Colonic mucosa (tissue), 4 donors: ENCODE measurements around the gene COMP. TPM values are rescaled to one million over a fixed set of nuclear protein-coding genes. Genes with fewer than 3 reads are reported as not detected.

Experiments used
- DNase-seq: peaks from one replicate; pipeline ENCODE4 v3.0.0-alpha.2; 2020
- H3K27ac ChIP-seq: fragments of 200-600 bp; one replicate; pipeline ENCODE4 v1.8.0; 2021
- H3K27me3 ChIP-seq: fragments of 200-600 bp; one replicate; pipeline ENCODE4 v1.8.0; 2021
- H3K36me3 ChIP-seq: fragments of 200-600 bp; one replicate; pipeline ENCODE4 v1.8.0; 2021
- H3K4me1 ChIP-seq: fragments of 200-600 bp; one replicate; pipeline ENCODE4 v1.8.0; 2021; ENCODE audit warnings: mild to moderate bottlenecking
- H3K4me3 ChIP-seq: fragments of 200-600 bp; one replicate; pipeline ENCODE4 v1.8.0; 2021
- H3K9ac ChIP-seq, 2 donors: one replicate each; pipeline ENCODE4 v1.7.0; 2013; ENCODE audit warnings: control low read depth in 2 of 2, low read depth in 2 of 2, low read length in 2 of 2
- H3K9me3 ChIP-seq: fragments of 200-600 bp; one replicate; pipeline ENCODE4 v1.8.0; 2021
- intact Hi-C: fragments of 100-400 bp; cut with DNase I; formaldehyde crosslinking; loops from one replicate; pipeline ENCODE4 v1.14.1; 2022
- total RNA-seq, 2 donors: library from RNA; stranded (reverse); fragmentation: NEBNext Ultra II Directional in 1 of 2; extraction: Animal tissue kit (Norgen Biotek cat#: 25700) in 1 of 2; gene quantifications; one replicate each; pipeline ENCODE4 v1.2.1, GENCODE V29; 2021
- TF ChIP-seq, protein P1 (sequence below): fragments of 200-600 bp; IDR thresholded peaks from one replicate; pipeline ENCODE4 v1.8.0; 2022; ENCODE audit warnings: antibody characterized with exemption, mild to moderate bottlenecking
- donor health status: healthy.
- donor health status: DM: no; HTN: no; CAD: no.
- donor health status: DM: no; HTN: no; CAD: no.

The COMP gene
- total RNA-seq, 2 donors from 2014 or later = 0.13 TPM; not detected in 1

DNA sequence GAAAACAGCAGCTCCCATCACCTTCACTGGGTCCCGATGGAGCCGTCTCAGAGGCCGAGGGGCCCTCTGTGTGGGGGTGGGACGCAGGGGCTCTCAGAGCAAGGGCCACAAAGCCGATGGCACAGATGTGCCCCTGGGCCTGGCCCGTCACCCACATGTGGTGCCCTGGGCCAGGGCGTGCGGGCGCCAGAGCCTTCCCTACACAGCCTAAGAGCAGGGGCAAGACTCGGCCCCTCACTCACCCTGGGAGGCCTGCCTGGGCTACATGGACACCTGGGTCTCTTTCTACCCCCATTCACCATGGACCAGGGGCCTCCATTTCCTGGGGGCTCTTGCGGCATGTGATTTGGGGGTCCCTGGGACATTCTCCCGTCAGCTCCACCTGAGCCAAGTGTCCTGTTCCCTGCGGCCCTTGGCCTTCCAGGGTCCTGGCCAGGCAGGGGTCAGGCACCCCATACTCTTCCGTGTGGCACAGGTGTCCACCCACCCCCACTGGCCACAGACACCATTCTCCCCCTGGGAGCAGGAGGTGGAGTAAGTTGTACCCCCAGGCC, 10.0 kb downstream of the COMP start:
- Histone ChIP-seq H3K36me3 (no peaks in the 10 kb centered on the region), H3K4me3 (no peak overlapping the region), H3K9ac (no peak overlapping the region), H3K4me1 (no peaks in the 10 kb centered on the region), H3K27me3 (peaks cover 8% of the 10 kb centered on the region), H3K27ac (no peak overlapping the region), H3K9me3 (no peaks in the 10 kb centered on the region)
- TF ChIP-seq, protein P1, sequence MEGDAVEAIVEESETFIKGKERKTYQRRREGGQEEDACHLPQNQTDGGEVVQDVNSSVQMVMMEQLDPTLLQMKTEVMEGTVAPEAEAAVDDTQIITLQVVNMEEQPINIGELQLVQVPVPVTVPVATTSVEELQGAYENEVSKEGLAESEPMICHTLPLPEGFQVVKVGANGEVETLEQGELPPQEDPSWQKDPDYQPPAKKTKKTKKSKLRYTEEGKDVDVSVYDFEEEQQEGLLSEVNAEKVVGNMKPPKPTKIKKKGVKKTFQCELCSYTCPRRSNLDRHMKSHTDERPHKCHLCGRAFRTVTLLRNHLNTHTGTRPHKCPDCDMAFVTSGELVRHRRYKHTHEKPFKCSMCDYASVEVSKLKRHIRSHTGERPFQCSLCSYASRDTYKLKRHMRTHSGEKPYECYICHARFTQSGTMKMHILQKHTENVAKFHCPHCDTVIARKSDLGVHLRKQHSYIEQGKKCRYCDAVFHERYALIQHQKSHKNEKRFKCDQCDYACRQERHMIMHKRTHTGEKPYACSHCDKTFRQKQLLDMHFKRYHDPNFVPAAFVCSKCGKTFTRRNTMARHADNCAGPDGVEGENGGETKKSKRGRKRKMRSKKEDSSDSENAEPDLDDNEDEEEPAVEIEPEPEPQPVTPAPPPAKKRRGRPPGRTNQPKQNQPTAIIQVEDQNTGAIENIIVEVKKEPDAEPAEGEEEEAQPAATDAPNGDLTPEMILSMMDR = no peak
- no peak for DNase-seq
- intact Hi-C loops = no loop called here

DNA sequence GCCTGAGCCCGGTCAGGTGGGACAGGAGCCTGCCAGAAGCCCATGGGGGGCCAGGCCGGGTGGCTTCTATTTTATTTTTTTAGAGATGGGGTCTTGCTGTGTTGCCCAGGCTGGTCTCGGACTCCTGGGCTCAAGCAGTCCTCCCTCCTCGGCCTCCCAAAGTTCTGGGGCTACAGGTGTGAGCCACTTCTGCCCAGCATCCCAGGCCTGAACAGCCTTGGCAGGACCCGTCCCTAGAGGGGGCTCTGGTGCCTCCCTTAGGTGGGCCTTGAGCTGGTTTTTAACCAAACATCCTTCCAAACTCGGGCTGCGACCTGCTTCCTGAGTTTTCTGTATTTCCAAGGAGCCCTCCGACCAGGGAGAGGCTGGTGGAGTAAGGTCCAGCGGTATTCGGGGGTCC, 10.5 kb downstream of the COMP start:
- H3K9ac ChIP-seq = no peak overlapping the region
- no peaks in the 10 kb centered on the region for H3K36me3 ChIP-seq
- H3K9me3 ChIP-seq = no peaks in the 10 kb centered on the region
- TF ChIP-seq, protein P1 = no peak
- H3K27me3 ChIP-seq = peaks cover 3% of the 10 kb centered on the region
- no peak for DNase-seq
- no peak overlapping the region for H3K4me3 ChIP-seq
- H3K27ac ChIP-seq = no peak overlapping the region
- intact Hi-C loops = no loop called here
- H3K4me1 ChIP-seq = no peaks in the 10 kb centered on the region

DNA sequence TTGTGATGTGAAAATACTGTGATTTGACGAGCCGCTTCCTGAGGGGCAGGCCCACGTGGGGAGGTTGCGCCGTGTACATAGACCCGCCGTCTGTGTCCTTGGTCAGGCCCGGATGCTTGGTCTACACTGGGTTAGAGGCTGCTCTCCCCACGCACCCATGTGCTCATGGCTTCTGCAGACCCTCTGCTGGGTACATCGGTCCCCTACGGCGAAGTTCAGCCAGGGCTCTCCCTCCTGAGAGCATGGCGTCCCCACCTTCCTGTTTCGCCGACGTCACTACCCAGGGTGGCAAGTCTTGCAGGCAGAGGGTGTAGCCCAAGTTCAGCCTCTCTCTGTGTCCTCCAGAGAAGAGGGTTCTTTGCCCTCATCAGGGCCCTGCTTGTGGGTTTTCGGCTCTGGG, 11.0 kb downstream of the COMP start:
- H3K9me3 ChIP-seq = no peaks in the 10 kb centered on the region
- H3K4me3 ChIP-seq = no peak overlapping the region
- TF ChIP-seq, protein P1 = no peak
- intact Hi-C loops = no loop called here
- DNase-seq = no peak
- no peaks in the 10 kb centered on the region for H3K36me3 ChIP-seq
- no peaks in the 10 kb centered on the region for H3K27me3 ChIP-seq
- no peaks in the 10 kb centered on the region for H3K4me1 ChIP-seq
- no peak overlapping the region for H3K27ac ChIP-seq
- no peak overlapping the region for H3K9ac ChIP-seq

DNA sequence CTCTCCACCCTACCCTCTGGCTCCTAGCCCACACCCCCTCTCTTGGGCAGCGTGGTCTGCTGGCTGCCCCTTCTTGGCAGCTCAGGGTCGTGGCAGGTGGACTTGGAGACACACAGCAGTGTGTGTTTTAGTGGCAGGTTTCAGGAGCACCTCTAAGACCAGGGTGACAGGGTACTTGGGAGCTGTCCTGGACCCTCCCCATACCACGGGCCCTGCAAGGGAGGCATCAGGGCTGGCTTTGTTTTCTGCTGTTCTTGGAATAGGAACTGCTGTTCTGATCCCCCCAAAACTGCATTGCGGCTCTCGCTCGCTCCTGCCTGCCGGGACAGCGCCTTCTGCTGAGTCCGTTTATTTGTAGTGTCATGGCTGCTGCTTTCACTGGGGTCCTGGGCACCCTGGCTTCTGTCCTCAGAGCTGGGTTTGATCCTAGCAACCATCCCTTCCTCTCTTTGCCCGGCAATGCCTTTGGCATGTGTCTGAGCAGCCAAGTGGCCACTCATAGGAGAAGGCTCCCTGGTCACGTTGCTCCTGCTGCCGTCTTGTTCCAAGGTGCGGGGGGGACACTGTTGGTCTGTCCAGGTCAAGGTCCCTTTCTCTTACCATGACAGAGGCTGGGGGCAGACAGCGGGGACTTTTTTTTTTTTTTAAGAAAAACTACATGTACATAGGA, 12.1 kb downstream of the COMP start:
- Histone ChIP-seq H3K4me1 (no peaks in the 10 kb centered on the region), H3K9me3 (no peaks in the 10 kb centered on the region), H3K36me3 (no peaks in the 10 kb centered on the region), H3K27me3 (no peaks in the 10 kb centered on the region), H3K4me3 (no peak overlapping the region), H3K9ac (no peak overlapping the region), H3K27ac (no peak overlapping the region)
- TF ChIP-seq, protein P1 = no peak
- no peak for DNase-seq
- intact Hi-C loops = no loop called here

DNA sequence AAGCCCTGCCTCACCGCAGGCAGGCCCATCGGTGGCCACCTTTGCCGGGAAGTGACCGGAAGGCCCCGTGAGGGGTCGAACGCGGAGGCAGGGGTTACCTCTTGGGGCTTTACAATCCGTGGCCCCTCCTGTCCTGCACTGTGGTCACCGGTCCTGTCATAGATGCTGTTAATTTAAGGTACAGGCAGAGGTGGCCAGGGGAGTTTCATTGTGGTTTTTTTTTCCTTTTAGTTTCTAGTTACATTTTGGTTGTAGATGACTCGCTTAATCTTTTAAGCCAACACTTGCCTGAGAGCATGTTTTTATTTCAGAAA, 13.1 kb downstream of the COMP start:
- Histone ChIP-seq H3K27ac (no peak overlapping the region), H3K9ac (no peak overlapping the region), H3K4me1 (no peaks in the 10 kb centered on the region), H3K9me3 (no peaks in the 10 kb centered on the region), H3K36me3 (no peaks in the 10 kb centered on the region), H3K27me3 (no peaks in the 10 kb centered on the region), H3K4me3 (no peak overlapping the region)
- TF ChIP-seq, protein P1 = no peak
- no peak for DNase-seq
- intact Hi-C loops = no loop called here
